ENCODE data around the gene APOC4.
"Not testable (repeated sequence)": the region's sequence is repeated elsewhere in the genome, so short reads cannot be mapped to it uniquely, and the experiment has no call there.

The APOC4 gene

GRCh38 chr19:44942067-44942571 lies at the start of gene APOC4:
Gene APOC4 (plus strand): TSS chr19:44942237. CDS start chr19:44942278, 41 bp downstream.
- no peak for FAIRE-seq

DNA sequence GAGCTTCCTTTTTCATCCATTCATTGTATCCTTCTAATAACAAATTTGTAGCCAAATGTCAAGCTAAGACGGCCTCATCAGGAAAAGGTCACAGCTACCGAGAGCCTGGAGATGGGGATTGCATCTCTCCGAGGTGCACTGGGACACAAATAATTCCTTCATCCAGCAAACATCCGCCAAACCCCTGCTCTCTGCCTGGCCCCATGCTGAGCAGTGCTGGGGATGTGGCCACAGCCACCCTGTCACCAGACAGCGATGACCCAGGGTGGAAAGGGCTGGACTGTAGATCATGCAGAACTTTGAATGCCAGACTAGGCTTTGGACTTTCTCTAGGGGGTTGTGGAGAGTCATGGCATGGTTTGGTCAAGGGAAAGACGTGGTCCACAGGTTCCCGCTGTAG lies 49.1 kb upstream of the APOC4 start:
- no peak for FAIRE-seq

- FAIRE-seq: no peak
Measured at GRCh38 chr19:44893332-44894051, 48.5 kb upstream of the APOC4 start.

DNA sequence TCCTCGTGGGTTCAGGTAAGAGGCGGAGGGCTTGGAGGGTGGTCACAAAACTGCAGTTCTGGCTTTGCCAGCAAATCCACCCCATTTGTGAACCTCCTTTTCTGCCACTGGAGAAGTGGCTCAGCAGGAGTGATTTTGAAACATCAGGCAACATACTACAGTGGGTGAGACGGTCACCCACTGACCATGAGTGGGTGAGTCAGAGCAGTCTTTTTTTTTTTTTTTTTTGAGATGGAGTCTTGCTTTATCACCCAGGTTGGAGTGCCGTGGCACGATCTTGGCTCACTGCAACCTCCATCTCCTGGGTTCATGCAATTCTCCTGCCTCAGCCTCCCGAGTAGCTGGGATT lies 48.0 kb upstream of the APOC4 start:
- no peak for FAIRE-seq

DNA sequence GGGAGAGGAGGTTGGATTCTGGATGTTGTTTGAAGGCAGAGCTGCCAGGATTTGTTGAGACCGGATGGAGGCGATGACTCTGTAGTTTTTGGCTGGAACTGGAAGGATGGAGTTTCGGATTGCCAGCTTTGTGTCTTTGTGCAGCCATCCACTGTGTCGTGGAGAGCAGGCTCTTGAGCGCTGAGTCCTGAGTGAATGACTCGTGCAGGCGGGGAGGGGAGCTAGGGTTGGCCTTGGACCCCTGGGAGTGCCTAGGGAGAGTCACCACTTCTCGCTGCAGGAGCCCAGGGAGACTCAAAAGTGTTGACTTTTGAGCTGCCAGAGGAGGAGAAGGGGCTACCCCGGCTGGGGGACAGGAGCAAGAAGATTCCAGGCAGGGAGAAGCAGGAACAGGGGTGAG lies 47.1 kb upstream of the APOC4 start:
- FAIRE-seq: no peak

GRCh38 chr19:44897835-44898234 lies 44.2 kb upstream of the APOC4 start:
- no peak for FAIRE-seq

- no peak for FAIRE-seq
Measured at GRCh38 chr19:44900328-44901244, 41.5 kb upstream of the APOC4 start.

DNA sequence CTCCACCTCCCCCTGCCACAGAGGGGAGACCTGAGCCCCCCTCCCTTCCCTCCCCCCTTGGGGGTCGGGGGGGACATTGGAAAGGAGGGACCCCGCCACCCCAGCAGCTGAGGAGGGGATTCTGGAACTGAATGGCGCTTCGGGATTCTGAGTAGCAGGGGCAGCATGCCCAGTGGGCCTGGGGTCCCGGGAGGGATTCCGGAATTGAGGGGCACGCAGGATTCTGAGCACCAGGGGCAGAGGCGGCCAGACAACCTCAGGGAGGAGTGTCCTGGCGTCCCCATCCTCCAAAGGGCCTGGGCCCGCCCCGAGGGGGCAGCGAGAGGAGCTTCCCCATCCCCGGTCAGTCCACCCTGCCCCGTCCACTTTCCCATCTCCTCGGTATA lies 38.8 kb upstream of the APOC4 start:
- FAIRE-seq: no peak

DNA sequence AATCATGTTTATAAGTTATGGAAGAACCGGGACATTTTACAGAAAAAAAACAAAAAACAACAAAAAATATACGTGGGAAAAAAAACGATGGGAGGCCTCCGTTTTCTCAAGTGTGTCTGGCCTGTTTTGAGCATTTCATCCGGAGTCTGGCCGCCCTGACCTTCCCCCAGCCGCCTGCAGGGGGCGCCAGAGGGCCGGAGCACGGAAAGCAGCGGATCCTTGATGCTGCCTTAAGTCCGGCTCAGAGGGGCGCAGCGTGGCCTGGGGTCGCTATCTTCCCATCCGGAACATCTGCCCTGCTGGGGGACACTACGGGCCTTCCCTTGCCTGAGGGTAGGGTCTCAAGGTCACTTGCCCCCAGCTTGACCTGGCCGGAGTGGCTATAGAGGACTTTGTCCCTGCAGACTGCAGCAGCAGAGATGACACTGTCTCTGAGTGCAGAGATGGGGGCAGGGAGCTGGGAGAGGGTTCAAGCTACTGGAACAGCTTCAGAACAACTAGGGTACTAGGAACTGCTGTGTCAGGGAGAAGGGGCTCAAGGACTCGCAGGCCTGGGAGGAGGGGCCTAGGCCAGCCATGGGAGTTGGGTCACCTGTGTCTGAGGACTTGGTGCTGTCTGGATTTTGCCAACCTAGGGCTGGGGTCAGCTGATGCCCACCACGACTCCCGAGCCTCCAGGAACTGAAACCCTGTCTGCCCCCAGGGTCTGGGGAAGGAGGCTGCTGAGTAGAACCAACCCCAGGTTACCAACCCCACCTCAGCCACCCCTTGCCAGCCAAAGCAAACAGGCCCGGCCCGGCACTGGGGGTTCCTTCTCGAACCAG lies 38.2 kb upstream of the APOC4 start:
- no peak for FAIRE-seq

- FAIRE-seq: no peak
Measured at GRCh38 chr19:44904426-44904994, 37.5 kb upstream of the APOC4 start.

GRCh38 chr19:44905437-44906160 lies 36.4 kb upstream of the APOC4 start, which contains the start of gene APOE:
Gene APOE (plus strand): TSS chr19:44905796. CDS start chr19:44906625, 829 bp downstream.
- FAIRE-seq: no peak

- no peak for FAIRE-seq
Measured at GRCh38 chr19:44907613-44908012, 34.4 kb upstream of the APOC4 start.

DNA sequence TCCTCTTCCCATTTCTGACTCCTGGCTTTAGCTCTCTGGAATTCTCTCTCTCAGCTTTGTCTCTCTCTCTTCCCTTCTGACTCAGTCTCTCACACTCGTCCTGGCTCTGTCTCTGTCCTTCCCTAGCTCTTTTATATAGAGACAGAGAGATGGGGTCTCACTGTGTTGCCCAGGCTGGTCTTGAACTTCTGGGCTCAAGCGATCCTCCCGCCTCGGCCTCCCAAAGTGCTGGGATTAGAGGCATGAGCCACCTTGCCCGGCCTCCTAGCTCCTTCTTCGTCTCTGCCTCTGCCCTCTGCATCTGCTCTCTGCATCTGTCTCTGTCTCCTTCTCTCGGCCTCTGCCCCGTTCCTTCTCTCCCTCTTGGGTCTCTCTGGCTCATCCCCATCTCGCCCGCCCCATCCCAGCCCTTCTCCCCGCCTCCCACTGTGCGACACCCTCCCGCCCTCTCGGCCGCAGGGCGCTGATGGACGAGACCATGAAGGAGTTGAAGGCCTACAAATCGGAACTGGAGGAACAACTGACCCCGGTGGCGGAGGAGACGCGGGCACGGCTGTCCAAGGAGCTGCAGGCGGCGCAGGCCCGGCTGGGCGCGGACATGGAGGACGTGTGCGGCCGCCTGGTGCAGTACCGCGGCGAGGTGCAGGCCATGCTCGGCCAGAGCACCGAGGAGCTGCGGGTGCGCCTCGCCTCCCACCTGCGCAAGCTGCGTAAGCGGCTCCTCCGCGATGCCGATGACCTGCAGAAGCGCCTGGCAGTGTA lies 33.8 kb upstream of the APOC4 start:
- FAIRE-seq: no peak

GRCh38 chr19:44908836-44909261 lies 33.2 kb upstream of the APOC4 start:
- no peak for FAIRE-seq

- no peak for FAIRE-seq
Measured at GRCh38 chr19:44909775-44910174, 32.3 kb upstream of the APOC4 start.

- not testable (repeated sequence) for FAIRE-seq
Measured at GRCh38 chr19:44911896-44912295, 30.1 kb upstream of the APOC4 start.

GRCh38 chr19:44912854-44913253 lies 29.2 kb upstream of the APOC4 start:
- FAIRE-seq: no peak

GRCh38 chr19:44913512-44914432 lies 28.3 kb upstream of the APOC4 start:
- FAIRE-seq: not testable (repeated sequence)

DNA sequence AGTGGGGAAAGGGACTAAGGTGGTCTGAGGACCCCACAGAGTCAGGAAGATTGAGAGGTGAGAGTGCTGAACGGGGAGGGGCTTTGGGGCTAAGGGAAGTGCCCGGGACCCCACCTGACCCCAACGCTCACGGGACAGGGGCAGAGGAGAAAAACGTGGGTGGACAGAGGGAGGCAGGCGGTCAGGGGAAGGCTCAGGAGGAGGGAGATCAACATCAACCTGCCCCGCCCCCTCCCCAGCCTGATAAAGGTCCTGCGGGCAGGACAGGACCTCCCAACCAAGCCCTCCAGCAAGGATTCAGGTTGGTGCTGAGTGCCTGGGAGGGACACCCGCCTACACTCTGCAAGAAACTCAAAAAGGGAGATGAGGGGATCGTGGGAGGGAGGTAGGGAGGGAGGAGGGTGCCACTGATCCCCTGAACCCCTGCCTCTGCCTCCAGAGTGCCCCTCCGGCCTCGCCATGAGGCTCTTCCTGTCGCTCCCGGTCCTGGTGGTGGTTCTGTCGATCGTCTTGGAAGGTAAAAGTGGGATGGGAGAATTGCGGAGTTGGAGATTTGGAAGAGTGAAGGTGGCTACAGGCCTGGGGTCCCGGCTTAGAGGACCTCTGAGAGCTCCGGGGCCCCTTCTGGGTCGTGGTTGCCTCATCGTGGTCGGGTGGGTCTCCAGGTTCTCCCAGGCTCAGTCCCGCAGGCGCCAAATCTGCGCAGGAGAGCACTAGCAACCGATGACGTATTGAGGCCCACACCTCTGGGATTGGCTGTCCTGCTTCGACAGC lies 27.4 kb upstream of the APOC4 start, which contains the start of gene APOC1:
Gene APOC1 (plus strand): TSS at position 176 of the 774 bp plus-strand sequence. CDS start 284 bp downstream, at position 460.
- FAIRE-seq: not testable (repeated sequence)

All from A204.1 (cell line).